ENCODE results near the gene DDB1.

DNA sequence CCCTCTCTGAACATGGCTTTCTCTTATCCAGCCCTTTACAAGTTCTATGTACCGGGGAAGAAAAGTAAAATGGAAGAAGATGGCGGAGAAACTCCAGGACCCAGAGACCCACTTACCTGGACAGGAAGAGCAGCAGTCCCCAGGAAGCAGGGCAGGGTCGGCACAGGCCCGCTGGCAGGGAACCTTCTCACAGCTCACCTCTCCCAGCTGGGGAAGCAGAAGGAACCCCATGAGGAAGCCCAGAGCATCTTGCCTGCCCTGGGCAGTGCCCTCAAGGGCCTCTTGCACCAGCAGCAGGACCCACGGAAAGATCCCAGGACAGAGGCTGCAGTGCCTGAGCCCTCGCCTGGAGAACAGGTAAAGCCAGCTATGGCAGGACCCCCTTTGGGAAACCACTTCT lies 68.5 kb downstream of the DDB1 start:
- TF ChIP-seq, protein P1, sequence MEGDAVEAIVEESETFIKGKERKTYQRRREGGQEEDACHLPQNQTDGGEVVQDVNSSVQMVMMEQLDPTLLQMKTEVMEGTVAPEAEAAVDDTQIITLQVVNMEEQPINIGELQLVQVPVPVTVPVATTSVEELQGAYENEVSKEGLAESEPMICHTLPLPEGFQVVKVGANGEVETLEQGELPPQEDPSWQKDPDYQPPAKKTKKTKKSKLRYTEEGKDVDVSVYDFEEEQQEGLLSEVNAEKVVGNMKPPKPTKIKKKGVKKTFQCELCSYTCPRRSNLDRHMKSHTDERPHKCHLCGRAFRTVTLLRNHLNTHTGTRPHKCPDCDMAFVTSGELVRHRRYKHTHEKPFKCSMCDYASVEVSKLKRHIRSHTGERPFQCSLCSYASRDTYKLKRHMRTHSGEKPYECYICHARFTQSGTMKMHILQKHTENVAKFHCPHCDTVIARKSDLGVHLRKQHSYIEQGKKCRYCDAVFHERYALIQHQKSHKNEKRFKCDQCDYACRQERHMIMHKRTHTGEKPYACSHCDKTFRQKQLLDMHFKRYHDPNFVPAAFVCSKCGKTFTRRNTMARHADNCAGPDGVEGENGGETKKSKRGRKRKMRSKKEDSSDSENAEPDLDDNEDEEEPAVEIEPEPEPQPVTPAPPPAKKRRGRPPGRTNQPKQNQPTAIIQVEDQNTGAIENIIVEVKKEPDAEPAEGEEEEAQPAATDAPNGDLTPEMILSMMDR (IDR thresholded peaks at IDR 0.05) = no peak
- TF ChIP-seq POLR2AphosphoS5 (IDR thresholded peaks at IDR 0.05) = no peak
- no peak for TF ChIP-seq POLR2A (IDR thresholded peaks at IDR 0.05)

Measured in breast epithelium (tissue), 3 donors.